HepG2 (cell line): ENCODE results near the gene ZNFX1. TPM values are rescaled to one million over a fixed set of nuclear protein-coding genes. Genes with fewer than 3 reads are reported as not detected.

Source experiments
- AGO2 ChIP-seq: fragments of 200-400 bp; formaldehyde crosslinking; optimal IDR thresholded peaks from 2 replicates; pipeline ENCODE3; 2017; ENCODE audit warnings: mild to moderate bottlenecking, low read depth, low read length, moderate library complexity
- ARID2 ChIP-seq: sonication (generic); formaldehyde crosslinking; IDR thresholded peaks from 2 replicates; pipeline ENCODE4 v1.8.1; 2022; ENCODE audit warnings: mild to moderate bottlenecking, missing genetic modification reagents, borderline replicate concordance
- ARNT2 ChIP-seq: sonication (generic); formaldehyde crosslinking; IDR thresholded peaks from 2 replicates; pipeline ENCODE4 v1.8.0; 2022; ENCODE audit warnings: mild to moderate bottlenecking, low read depth, missing genetic modification reagents, moderate library complexity
- ATAD3A ChIP-seq: sonication (generic); formaldehyde crosslinking; IDR thresholded peaks from 2 replicates; pipeline ENCODE4 v1.4.0; 2020; ENCODE audit warnings: missing genetic modification reagents
- ATM ChIP-seq: fragments of 450-650 bp; IDR thresholded peaks from 2 replicates; pipeline ENCODE4 v1.7.1; 2017; ENCODE audit warnings: mild to moderate bottlenecking, borderline replicate concordance
- HOXA7 ChIP-seq: sonication (generic); formaldehyde crosslinking; IDR thresholded peaks from 2 replicates; pipeline ENCODE4 v1.8.1; 2022; ENCODE audit warnings: mild to moderate bottlenecking, missing genetic modification reagents, moderate library complexity
- KAT7 ChIP-seq: IDR thresholded peaks from 2 replicates; pipeline ENCODE4 v1.6.1; 2018; ENCODE audit warnings: borderline replicate concordance, missing compliant biosample characterization
- KLF15 ChIP-seq: sonication (generic); formaldehyde crosslinking; IDR thresholded peaks from 2 replicates; pipeline ENCODE4 v1.8.1; 2023; ENCODE audit warnings: borderline replicate concordance, mild to moderate bottlenecking, inconsistent platforms, missing genetic modification reagents, mixed read lengths
- RAD51 ChIP-seq: fragments of 450-650 bp; IDR thresholded peaks from 2 replicates; pipeline ENCODE4 v1.6.1; 2016; ENCODE audit warnings: borderline replicate concordance
- SMAD9 ChIP-seq: sonication (generic); formaldehyde crosslinking; IDR thresholded peaks from 2 replicates; pipeline ENCODE4 v1.5.1; 2020; ENCODE audit warnings: mild to moderate bottlenecking, missing genetic modification reagents
- ZNF264 ChIP-seq: sonication (generic); formaldehyde crosslinking; IDR thresholded peaks from 2 replicates; pipeline ENCODE4 v1.4.0; 2020; ENCODE audit warnings: missing genetic modification reagents
- ZNF34 ChIP-seq: sonication (generic); formaldehyde crosslinking; IDR thresholded peaks from 2 replicates; pipeline ENCODE4 v1.4.0; 2020; ENCODE audit warnings: mild to moderate bottlenecking, missing genetic modification reagents, borderline replicate concordance
- ZNF512 ChIP-seq: sonication (generic); formaldehyde crosslinking; IDR thresholded peaks from 2 replicates; pipeline ENCODE4 v1.4.0; 2020; ENCODE audit warnings: mild to moderate bottlenecking, missing genetic modification reagents
- polyA plus RNA-seq, 8 experiments: library from polyadenylated mRNA; depleted of rRNA in 3 of 8; stranded (reverse) in 7 of 8; unstranded in 1 of 8; fragments of >200 nt; fragmentation: Illumina TruSeq in 4 of 8; extraction: Trizol in 4 of 8; gene quantifications; 2 replicates each; pipeline versions ENCODE4 v1.2.1 to v1.2.3, GENCODE V29; 2011 to 2016; ENCODE audit warnings: low read depth in 4 of 8, missing spikeins in 1 of 8, mixed read lengths in 1 of 8; ENCODE audit not compliant: insufficient read depth in 1 of 8
- total RNA-seq, 5 experiments: library from RNA; depleted of rRNA; stranded (reverse); fragments of >200 nt; fragmentation: Illumina TruSeq; extraction: Trizol; gene quantifications; 2 replicates each; pipeline ENCODE4 v1.2.3, GENCODE V29; 2016; ENCODE audit warnings: low read depth in 1 of 5
- TF ChIP-seq, protein P1 (sequence below): sonication (generic); formaldehyde crosslinking; IDR thresholded peaks from 2 replicates; pipeline ENCODE4 v1.8.0; 2022; ENCODE audit warnings: missing genetic modification reagents, mild to moderate bottlenecking, moderate library complexity, borderline replicate concordance
- TF ChIP-seq, protein P2 (sequence below): sonication (generic); formaldehyde crosslinking; IDR thresholded peaks from 2 replicates; pipeline ENCODE4 v1.8.1; 2023; ENCODE audit warnings: missing genetic modification reagents, inconsistent platforms, borderline replicate concordance
- TF ChIP-seq, protein P3 (sequence below): sonication (generic); formaldehyde crosslinking; IDR thresholded peaks from 2 replicates; pipeline ENCODE4 v1.4.0; 2020; ENCODE audit warnings: missing genetic modification reagents, borderline replicate concordance
- TF ChIP-seq, protein P4 (sequence below): sonication (generic); formaldehyde crosslinking; IDR thresholded peaks from 2 replicates; pipeline ENCODE4 v1.4.0; 2020; ENCODE audit warnings: mild to moderate bottlenecking, missing genetic modification reagents

ZNFX1 gene
- total and polyA plus RNA-seq, 2 of the 13 experiments (the other 11 are each of a cell fraction or from before 2014, with no cell fraction given) = 2.9 to 11.1 TPM

DNA sequence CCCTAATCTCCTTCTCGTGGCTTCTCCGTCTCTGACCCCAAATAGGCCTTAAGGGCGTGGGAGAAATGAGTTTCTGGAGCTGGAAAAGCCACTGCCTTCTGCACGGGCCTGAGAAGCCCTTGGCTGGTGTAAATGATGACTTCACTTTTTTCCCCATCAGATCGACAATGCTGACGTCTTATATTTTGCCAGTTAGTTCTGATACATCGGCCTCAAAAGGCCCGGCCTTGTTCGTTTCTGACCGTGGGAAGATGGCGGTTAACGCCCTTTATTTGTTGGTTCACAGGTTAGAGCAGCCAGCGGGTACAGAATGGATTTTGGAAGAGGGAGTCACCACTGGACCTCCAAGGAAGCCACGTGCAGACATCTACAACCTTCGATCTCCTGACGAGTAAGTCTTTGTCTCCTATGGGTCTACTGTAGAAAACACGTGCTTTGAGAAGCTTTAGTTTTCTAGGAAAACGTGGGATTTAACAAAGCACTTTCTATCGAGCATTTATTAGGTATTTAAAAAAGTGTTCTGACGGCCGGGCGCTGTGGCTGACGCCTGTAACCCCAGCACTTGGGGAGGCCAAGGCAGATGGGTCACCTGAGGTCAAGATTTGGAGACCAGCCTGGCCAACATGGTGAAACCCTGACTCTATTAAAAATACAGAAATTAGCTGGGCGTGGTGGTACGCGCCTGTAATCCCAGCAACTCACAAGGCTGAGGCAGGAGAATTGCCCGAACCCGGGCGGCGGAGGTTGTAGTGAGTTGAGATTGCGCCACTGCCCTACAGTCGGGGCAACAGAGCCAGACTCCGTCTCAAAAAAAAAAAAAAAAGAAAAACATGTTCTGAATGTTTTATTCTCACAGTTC is 1.2 kb upstream of the ZNFX1 start (continued):
- TF ChIP-seq, protein P1, sequence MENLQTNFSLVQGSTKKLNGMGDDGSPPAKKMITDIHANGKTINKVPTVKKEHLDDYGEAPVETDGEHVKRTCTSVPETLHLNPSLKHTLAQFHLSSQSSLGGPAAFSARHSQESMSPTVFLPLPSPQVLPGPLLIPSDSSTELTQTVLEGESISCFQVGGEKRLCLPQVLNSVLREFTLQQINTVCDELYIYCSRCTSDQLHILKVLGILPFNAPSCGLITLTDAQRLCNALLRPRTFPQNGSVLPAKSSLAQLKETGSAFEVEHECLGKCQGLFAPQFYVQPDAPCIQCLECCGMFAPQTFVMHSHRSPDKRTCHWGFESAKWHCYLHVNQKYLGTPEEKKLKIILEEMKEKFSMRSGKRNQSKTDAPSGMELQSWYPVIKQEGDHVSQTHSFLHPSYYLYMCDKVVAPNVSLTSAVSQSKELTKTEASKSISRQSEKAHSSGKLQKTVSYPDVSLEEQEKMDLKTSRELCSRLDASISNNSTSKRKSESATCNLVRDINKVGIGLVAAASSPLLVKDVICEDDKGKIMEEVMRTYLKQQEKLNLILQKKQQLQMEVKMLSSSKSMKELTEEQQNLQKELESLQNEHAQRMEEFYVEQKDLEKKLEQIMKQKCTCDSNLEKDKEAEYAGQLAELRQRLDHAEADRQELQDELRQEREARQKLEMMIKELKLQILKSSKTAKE = no peak
- TF ChIP-seq ZNF264 (0 out of 2 replicates have a peak, but pooled peaks have one; percentile 71), ARNT2 (CRISPR knock-in tag) (0 out of 2 replicates have a peak, but pooled peaks have one; percentile 3), ARID2 (no peak; the same call in 1 of the 2 replicates), ATAD3A (no peak), HOXA7 (CRISPR knock-in tag) (no peak), AGO2 (peak; percentile 26), KAT7 (CRISPR knock-in tag) (0 out of 2 replicates have a peak, but pooled peaks have one; percentile 18), ZNF34 (CRISPR knock-in tag) (no peak), SMAD9 (CRISPR knock-in tag) (no peak), RAD51 (no peak), ATM (no peak), ZNF512 (CRISPR knock-in tag) (no peak), KLF15 (CRISPR knock-in tag) (no peak)
- TF ChIP-seq, protein P2, sequence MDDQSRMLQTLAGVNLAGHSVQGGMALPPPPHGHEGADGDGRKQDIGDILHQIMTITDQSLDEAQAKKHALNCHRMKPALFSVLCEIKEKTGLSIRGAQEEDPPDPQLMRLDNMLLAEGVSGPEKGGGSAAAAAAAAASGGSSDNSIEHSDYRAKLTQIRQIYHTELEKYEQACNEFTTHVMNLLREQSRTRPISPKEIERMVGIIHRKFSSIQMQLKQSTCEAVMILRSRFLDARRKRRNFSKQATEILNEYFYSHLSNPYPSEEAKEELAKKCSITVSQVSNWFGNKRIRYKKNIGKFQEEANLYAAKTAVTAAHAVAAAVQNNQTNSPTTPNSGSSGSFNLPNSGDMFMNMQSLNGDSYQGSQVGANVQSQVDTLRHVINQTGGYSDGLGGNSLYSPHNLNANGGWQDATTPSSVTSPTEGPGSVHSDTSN (CRISPR knock-in tag) = no peak; the same call in 1 of the 2 replicates
- TF ChIP-seq, protein P3, sequence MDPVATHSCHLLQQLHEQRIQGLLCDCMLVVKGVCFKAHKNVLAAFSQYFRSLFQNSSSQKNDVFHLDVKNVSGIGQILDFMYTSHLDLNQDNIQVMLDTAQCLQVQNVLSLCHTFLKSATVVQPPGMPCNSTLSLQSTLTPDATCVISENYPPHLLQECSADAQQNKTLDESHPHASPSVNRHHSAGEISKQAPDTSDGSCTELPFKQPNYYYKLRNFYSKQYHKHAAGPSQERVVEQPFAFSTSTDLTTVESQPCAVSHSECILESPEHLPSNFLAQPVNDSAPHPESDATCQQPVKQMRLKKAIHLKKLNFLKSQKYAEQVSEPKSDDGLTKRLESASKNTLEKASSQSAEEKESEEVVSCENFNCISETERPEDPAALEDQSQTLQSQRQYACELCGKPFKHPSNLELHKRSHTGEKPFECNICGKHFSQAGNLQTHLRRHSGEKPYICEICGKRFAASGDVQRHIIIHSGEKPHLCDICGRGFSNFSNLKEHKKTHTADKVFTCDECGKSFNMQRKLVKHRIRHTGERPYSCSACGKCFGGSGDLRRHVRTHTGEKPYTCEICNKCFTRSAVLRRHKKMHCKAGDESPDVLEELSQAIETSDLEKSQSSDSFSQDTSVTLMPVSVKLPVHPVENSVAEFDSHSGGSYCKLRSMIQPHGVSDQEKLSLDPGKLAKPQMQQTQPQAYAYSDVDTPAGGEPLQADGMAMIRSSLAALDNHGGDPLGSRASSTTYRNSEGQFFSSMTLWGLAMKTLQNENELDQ = no peak
- TF ChIP-seq, protein P4, sequence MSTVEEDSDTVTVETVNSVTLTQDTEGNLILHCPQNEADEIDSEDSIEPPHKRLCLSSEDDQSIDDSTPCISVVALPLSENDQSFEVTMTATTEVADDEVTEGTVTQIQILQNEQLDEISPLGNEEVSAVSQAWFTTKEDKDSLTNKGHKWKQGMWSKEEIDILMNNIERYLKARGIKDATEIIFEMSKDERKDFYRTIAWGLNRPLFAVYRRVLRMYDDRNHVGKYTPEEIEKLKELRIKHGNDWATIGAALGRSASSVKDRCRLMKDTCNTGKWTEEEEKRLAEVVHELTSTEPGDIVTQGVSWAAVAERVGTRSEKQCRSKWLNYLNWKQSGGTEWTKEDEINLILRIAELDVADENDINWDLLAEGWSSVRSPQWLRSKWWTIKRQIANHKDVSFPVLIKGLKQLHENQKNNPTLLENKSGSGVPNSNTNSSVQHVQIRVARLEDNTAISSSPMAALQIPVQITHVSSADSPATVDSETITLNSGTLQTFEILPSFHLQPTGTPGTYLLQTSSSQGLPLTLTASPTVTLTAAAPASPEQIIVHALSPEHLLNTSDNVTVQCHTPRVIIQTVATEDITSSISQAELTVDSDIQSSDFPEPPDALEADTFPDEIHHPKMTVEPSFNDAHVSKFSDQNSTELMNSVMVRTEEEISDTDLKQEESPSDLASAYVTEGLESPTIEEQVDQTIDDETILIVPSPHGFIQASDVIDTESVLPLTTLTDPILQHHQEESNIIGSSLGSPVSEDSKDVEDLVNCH = no peak
